HG02588 (cell line): ENCODE measurements around the gene OR1E2.
"Not testable (repeated sequence)": the region's sequence is repeated elsewhere in the genome, so short reads cannot be mapped to it uniquely, and the experiment has no call there.

Experiments
- ATAC-seq: cut with Tn5 transposase; IDR thresholded peaks from one replicate; pipeline ENCODE4 v1.9.1; 2021; ENCODE audit warnings: mild to moderate bottlenecking, moderate library complexity; ENCODE audit not compliant: unreplicated experiment

OR1E2 gene

DNA sequence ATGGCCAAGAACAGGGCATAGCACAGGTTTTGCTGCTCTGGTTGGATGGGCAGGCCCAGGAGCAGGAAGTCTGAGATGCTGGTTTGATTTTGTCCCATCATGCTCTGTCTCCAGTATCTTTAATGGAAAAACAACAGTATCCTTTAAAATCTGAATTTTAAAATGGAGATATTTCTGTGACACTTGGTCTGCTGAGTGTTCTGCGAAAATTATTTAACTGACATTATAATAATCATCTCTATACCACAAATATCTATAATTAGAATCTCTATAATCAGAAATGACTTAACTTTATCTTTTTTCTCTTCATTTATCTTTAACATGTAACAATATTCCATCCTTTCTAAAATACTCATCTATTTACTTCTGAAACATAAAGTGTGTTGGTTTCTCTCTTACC is 35.3 kb downstream of the OR1E2 start, which contains the start of gene OR1E1:
OR1E1 (minus strand) TSS at position 101 of the 400 bp plus-strand sequence; CDS start at position 101, 0 bp downstream.
- no peak for ATAC-seq

GRCh38 chr17:3397801-3398200 is 35.8 kb downstream of the OR1E2 start:
- not testable (repeated sequence) for ATAC-seq

DNA sequence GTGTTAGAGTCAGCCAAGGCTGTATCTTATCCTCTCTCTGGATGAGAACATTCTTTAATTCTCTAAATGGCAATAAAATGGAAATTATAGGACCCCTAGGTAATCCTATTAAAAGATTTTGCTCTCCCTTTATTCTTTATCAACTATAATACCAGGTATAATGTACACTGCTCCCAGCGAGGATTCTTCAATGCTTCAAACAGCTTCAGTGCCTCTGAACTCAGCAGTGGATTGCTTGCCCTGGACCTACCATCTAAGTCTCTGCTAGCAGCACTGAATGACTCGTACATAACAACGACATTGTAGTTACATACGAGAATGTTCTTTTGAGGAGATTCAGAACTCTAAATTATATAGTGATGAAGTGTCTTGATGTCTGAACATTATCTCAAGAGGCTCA is 43.9 kb downstream of the OR1E2 start:
- ATAC-seq: no peak

DNA sequence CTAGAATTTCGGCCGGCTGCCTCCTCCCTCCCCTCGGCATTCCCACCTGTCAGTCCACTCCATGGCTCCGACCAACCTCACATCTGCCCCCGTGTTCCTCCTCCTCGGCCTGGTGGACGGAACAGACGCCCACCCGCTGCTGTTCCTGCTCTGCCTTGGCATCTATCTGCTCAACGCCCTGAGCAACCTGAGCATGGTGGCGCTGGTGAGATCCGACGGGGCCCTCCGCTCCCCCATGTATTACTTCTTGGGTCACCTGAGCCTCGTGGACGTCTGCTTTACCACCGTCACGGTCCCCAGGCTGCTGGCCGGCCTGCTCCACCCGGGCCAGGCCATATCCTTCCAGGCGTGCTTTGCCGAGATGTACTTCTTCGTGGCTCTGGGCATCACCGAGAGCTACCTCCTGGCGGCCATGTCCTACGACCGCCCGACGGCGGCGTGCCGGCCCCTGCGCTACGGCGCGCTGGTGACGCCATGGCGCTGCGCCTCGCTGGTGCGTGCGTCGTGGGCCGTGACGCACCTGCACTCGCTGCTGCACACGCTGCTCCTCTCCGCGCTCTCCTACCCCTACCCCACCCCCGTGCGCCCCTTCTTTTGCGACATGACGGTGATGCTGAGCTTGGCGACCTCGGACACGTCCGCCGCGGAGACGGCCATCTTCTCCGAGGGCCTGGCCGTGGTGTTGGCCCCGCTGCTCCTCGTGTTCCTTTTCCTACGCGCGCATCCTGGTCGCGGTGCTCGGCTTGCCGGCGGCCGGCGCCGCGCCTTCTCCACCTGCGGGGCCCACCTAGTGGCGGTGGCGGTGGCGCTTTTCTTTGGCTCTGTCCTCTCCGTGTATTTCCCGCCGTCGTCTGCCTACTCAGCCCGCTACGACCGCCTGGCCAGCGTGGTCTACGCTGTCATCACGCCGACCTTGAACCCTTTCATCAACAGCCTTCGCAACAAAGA is 47.5 kb downstream of the OR1E2 start, which contains the start of gene OR3A2:
OR3A2 (minus strand) TSS at position 440 of the 948 bp plus-strand sequence.
- no peak for ATAC-seq
